AG04450 (cell line): Measurements from ENCODE around the gene GRIA4. TPM values are rescaled to one million over a fixed set of nuclear protein-coding genes. Genes with fewer than 3 reads are reported as not detected.

Source experiments
- CTCF ChIA-PET: fragments of 300-600, 350-600 bp; formaldehyde crosslinking; extraction: SDS; loops from one replicate; lab custom pipeline; 2022; ENCODE audit warnings: antibody characterized with exemption, inconsistent platforms; lab: Charles Lee
- POLR2A ChIA-PET: fragments of 350-600 bp; formaldehyde crosslinking; extraction: SDS; loops from one replicate; lab custom pipeline; 2021; ENCODE audit warnings: antibody characterized with exemption, inconsistent platforms; lab: Yijun Ruan, JAX
- DNase-seq: peaks from one replicate; pipeline ENCODE4 v3.0.0-alpha.2; 2011; ENCODE audit warnings: low read depth, low spot score
- H3K27ac ChIP-seq: one replicate; pipeline ENCODE4 v1.5.1; 2012; ENCODE audit warnings: low read depth, low read length, control low read depth
- H3K27me3 ChIP-seq: one replicate; pipeline ENCODE4 v1.6.0; 2012; ENCODE audit warnings: low read length; ENCODE audit not compliant: control insufficient read depth, insufficient read depth
- H3K4me3 ChIP-seq: 2 replicates; pipeline ENCODE4 v1.5.1; 2011; ENCODE audit warnings: mild to moderate bottlenecking, low read depth, low read length, control low read depth
- H3K9me3 ChIP-seq: 2 replicates; pipeline ENCODE4 v1.5.1; 2012; ENCODE audit warnings: low read length; ENCODE audit not compliant: control insufficient read depth, insufficient read depth
- CTCF ChIP-seq: IDR thresholded peaks from 2 replicates; pipeline ENCODE4 v1.5.1; 2011; ENCODE audit warnings: low read depth, low read length, control low read depth, inconsistent platforms
- polyA plus RNA-seq: library from polyadenylated mRNA; depleted of rRNA; stranded (reverse); fragments of >200 nt; gene quantifications from 2 replicates; pipeline ENCODE4 v1.2.3, GENCODE V29; 2011

The GRIA4 gene
- polyA plus RNA-seq, 1 experiment: 0.64 TPM

- CTCF ChIA-PET: no interaction called here
- no peak overlapping the region for H3K27ac ChIP-seq
- DNase-seq: no peak
- H3K9me3 ChIP-seq: no peaks in the 10 kb centered on the region
- H3K27me3 ChIP-seq: no peaks in the 10 kb centered on the region
- TF ChIP-seq CTCF: no peak
- H3K4me3 ChIP-seq: no peak overlapping the region
- POLR2A ChIA-PET: no interaction called here
Observed at GRCh38 chr11:105912666-105913065, 302.8 kb downstream of the GRIA4 start.

- no peak overlapping the region for H3K27ac ChIP-seq
- ChIA-PET CTCF (interaction anchor here (0.6 to 1.1 kb wide), 2 partner anchors 172 to 1503 kb away, joined by 4 to 9 read pairs; no protein-coding TSS in a partner anchor), POLR2A (no interaction called here)
- H3K4me3 ChIP-seq: no peak overlapping the region
- TF ChIP-seq CTCF: no peak
- DNase-seq: no peak
- H3K27me3 ChIP-seq: no peaks in the 10 kb centered on the region
- H3K9me3 ChIP-seq: no peaks in the 10 kb centered on the region
Observed at GRCh38 chr11:105915021-105915420, 305.1 kb downstream of the GRIA4 start.

- no peak overlapping the region for H3K27ac ChIP-seq
- no peaks in the 10 kb centered on the region for H3K9me3 ChIP-seq
- H3K27me3 ChIP-seq: no peaks in the 10 kb centered on the region
- ChIA-PET POLR2A (no interaction called here), CTCF (no interaction called here)
- DNase-seq: no peak
- no peak overlapping the region for H3K4me3 ChIP-seq
- TF ChIP-seq CTCF: no peak
Observed at GRCh38 chr11:105918039-105918438, 308.2 kb downstream of the GRIA4 start.

- H3K27ac ChIP-seq: no peak overlapping the region
- ChIA-PET CTCF (no interaction called here), POLR2A (no interaction called here)
- no peak overlapping the region for H3K4me3 ChIP-seq
- H3K27me3 ChIP-seq: no peaks in the 10 kb centered on the region
- TF ChIP-seq CTCF: no peak
- DNase-seq: no peak
- no peaks in the 10 kb centered on the region for H3K9me3 ChIP-seq
Observed at GRCh38 chr11:105918600-105918999, 308.7 kb downstream of the GRIA4 start.

- Histone ChIP-seq H3K9me3 (no peaks in the 10 kb centered on the region), H3K27ac (no peak overlapping the region), H3K4me3 (no peak overlapping the region), H3K27me3 (no peaks in the 10 kb centered on the region)
- POLR2A ChIA-PET: no interaction called here
- no peak for TF ChIP-seq CTCF
- CTCF ChIA-PET: no interaction called here
- DNase-seq: no peak
Observed at GRCh38 chr11:105923252-105923651, 313.4 kb downstream of the GRIA4 start.
